ENCODE measurements around the gene STT3B.
"Not testable (repeated sequence)": the region's sequence is repeated elsewhere in the genome, so short reads cannot be mapped to it uniquely, and the experiment has no call there.

The STT3B gene

GRCh38 chr3:31555204-31555603 is 22.5 kb downstream of the STT3B start:
- no peak for DNase-seq

- no peak for DNase-seq
These were observed 27.3 kb downstream of the STT3B start for GRCh38 chr3:31559872-31560534.

GRCh38 chr3:31561891-31562290 is 29.2 kb downstream of the STT3B start:
- DNase-seq: no peak

GRCh38 chr3:31562525-31562924 is 29.8 kb downstream of the STT3B start:
- peak; percentile 14 for DNase-seq

- DNase-seq: no peak
These were observed 32.6 kb downstream of the STT3B start for GRCh38 chr3:31565288-31565687.

GRCh38 chr3:31567036-31567435 is 34.3 kb downstream of the STT3B start:
- peak; percentile 46 for DNase-seq

- DNase-seq: no peak
These were observed 35.9 kb downstream of the STT3B start for GRCh38 chr3:31568649-31569048.

- no peak for DNase-seq
These were observed 38.6 kb downstream of the STT3B start for GRCh38 chr3:31571325-31571724.

- no peak for DNase-seq
These were observed 39.7 kb downstream of the STT3B start for GRCh38 chr3:31572236-31573004.

- DNase-seq: no peak
These were observed 40.5 kb downstream of the STT3B start for GRCh38 chr3:31573036-31573779.

GRCh38 chr3:31575448-31575847 is 42.7 kb downstream of the STT3B start:
- DNase-seq: peak; percentile 19

GRCh38 chr3:31576521-31576920 is 43.8 kb downstream of the STT3B start:
- DNase-seq: no peak

GRCh38 chr3:31577232-31577631 is 44.5 kb downstream of the STT3B start:
- DNase-seq: no peak

GRCh38 chr3:31579828-31580227 is 47.1 kb downstream of the STT3B start:
- DNase-seq: no peak

GRCh38 chr3:31580645-31581044 is 47.9 kb downstream of the STT3B start:
- no peak for DNase-seq

GRCh38 chr3:31581660-31582059 is 48.9 kb downstream of the STT3B start:
- DNase-seq: no peak

GRCh38 chr3:31589228-31589627 is 56.5 kb downstream of the STT3B start:
- no peak for DNase-seq

GRCh38 chr3:31590650-31591049 is 57.9 kb downstream of the STT3B start:
- DNase-seq: no peak

GRCh38 chr3:31592764-31593163 is 60.0 kb downstream of the STT3B start:
- DNase-seq: no peak

- no peak for DNase-seq
These were observed 63.5 kb downstream of the STT3B start for GRCh38 chr3:31596176-31596575.

GRCh38 chr3:31600431-31600830 is 67.7 kb downstream of the STT3B start:
- DNase-seq: no peak

GRCh38 chr3:31605333-31605732 is 72.6 kb downstream of the STT3B start:
- not testable (repeated sequence) for DNase-seq

- no peak for DNase-seq
These were observed 73.7 kb downstream of the STT3B start for GRCh38 chr3:31606453-31606852.

Measured in CD4-positive, alpha-beta T cell treated with Interleukin-12 subunit alpha and Interleukin-12 subunit beta, for 1 hour (primary cell).